ENCODE measurements around the gene KIF9. TPM values are rescaled to one million over a fixed set of nuclear protein-coding genes. Genes with fewer than 3 reads are reported as not detected.
"Not testable (repeated sequence)": the region's sequence is repeated elsewhere in the genome, so short reads cannot be mapped to it uniquely, and the experiment has no call there.

Gene KIF9
- total RNA-seq, 1 donor from 2014 or later, result 0.98 TPM

DNA sequence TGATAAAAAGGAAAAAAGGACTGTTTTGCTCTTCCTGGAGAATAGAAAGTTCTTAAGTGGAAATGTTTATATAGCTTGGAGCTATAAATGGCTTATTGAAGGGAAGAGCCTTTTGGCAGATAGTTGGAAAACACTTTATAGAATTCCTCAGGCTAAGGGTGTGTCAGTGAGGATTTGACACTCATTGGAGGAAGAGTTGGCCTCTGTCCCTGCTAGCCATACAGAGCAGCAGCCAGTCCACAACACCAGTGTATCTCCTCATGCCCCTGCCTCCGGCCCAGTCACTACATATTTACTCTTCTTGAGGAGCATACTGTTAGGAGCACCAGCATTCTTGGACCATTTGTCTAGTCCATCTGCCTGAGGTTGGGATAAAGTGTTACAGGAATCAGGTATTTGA, 36.3 kb upstream of the KIF9 start:
- TF ChIP-seq POLR2AphosphoS5 (IDR thresholded peaks at IDR 0.05; ENCODE audit: insufficient read depth in 1 of 2, low read depth in 1 of 2), result no peak
- TF ChIP-seq, protein P1, sequence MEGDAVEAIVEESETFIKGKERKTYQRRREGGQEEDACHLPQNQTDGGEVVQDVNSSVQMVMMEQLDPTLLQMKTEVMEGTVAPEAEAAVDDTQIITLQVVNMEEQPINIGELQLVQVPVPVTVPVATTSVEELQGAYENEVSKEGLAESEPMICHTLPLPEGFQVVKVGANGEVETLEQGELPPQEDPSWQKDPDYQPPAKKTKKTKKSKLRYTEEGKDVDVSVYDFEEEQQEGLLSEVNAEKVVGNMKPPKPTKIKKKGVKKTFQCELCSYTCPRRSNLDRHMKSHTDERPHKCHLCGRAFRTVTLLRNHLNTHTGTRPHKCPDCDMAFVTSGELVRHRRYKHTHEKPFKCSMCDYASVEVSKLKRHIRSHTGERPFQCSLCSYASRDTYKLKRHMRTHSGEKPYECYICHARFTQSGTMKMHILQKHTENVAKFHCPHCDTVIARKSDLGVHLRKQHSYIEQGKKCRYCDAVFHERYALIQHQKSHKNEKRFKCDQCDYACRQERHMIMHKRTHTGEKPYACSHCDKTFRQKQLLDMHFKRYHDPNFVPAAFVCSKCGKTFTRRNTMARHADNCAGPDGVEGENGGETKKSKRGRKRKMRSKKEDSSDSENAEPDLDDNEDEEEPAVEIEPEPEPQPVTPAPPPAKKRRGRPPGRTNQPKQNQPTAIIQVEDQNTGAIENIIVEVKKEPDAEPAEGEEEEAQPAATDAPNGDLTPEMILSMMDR (IDR thresholded peaks at IDR 0.05), result no peak
- TF ChIP-seq POLR2A (IDR thresholded peaks at IDR 0.05), result no peak

DNA sequence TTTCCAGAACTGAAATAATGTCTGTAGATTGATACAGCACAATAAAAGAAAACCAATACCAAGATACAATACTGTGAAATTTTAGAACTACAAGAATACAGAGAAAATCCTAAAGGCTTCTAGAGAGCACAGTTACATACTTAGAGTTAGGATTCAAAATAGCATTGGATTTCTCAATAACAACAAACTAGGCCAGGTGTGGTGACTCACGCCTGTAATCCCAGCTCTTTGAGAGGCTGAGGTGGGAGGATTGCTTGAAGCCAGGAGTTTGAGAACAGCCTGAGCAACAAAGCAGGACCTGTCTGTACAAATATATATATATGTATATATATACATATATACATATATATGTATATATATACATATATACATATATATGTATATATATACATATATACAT, 33.6 kb upstream of the KIF9 start:
- H3K27ac ChIP-seq; H3K27me3 ChIP-seq; intact Hi-C loops (cut with DNase I); H3K4me3 ChIP-seq; H3K9me3 ChIP-seq; DNase-seq (ENCODE audit: extremely low spot score in 2 of 2): not testable (repeated sequence)
- H3K4me1 ChIP-seq, result peaks cover 20% of the 10 kb centered on the region
- peaks cover 0 to 15% of the 10 kb centered on the region in 2 donors for H3K36me3 ChIP-seq

More for the DNA sequence above, 36.3 kb upstream of the KIF9 start:
- H3K4me3 ChIP-seq, result no peak overlapping the region
- no peaks in the 10 kb centered on the region for H3K9me3 ChIP-seq
- H3K4me1 ChIP-seq, result peaks cover 20% of the 10 kb centered on the region
- DNase-seq (ENCODE audit: extremely low spot score in 2 of 2), result no peak
- peaks cover 0 to 15% of the 10 kb centered on the region in 2 donors for H3K36me3 ChIP-seq
- H3K27me3 ChIP-seq, result no peaks in the 10 kb centered on the region
- H3K27ac ChIP-seq, result peak overlapping the region; percentile 3
- intact Hi-C loops (cut with DNase I), result no loop called here

DNA sequence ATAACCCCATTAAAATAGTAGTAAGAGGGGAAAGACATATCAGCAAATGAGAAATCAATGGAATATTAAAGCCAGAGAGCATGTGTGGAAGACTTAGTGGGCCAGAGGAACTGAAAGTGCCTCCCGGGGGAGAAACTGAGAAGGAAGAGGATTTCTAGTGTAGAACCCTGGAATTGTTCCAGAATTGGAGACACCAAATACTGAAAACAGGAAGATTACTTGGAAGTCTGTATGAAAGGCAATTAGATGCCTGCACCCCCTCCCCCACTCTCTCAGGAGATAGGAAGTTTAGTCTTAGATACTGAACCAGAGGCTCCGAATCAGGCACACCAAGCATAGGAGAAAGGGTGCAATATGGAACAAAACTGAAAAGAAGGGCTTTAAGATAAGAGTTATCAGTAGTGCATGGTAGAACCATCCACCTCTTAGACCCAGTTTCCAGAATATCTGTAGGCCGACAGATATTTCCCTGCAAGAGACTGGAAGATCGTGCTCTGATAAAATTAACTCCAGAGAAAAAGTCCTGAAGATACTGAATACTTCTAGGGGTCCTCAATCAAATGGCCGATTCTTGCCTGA, 32.6 kb upstream of the KIF9 start:
- Histone ChIP-seq H3K4me1 (peaks cover 20% of the 10 kb centered on the region), H3K9me3 (no peaks in the 10 kb centered on the region), H3K27ac (no peak overlapping the region), H3K4me3 (no peak overlapping the region), H3K27me3 (no peaks in the 10 kb centered on the region), H3K36me3 (peaks cover 0 to 7% of the 10 kb centered on the region in 2 donors)
- intact Hi-C loops (cut with DNase I), result no loop called here
- TF ChIP-seq POLR2AphosphoS5 (IDR thresholded peaks at IDR 0.05; ENCODE audit: insufficient read depth in 1 of 2, low read depth in 1 of 2) (no peak), POLR2A (IDR thresholded peaks at IDR 0.05) (no peak)
- TF ChIP-seq, protein P1 (IDR thresholded peaks at IDR 0.05), result no peak
- DNase-seq (ENCODE audit: extremely low spot score in 2 of 2), result no peak

DNA sequence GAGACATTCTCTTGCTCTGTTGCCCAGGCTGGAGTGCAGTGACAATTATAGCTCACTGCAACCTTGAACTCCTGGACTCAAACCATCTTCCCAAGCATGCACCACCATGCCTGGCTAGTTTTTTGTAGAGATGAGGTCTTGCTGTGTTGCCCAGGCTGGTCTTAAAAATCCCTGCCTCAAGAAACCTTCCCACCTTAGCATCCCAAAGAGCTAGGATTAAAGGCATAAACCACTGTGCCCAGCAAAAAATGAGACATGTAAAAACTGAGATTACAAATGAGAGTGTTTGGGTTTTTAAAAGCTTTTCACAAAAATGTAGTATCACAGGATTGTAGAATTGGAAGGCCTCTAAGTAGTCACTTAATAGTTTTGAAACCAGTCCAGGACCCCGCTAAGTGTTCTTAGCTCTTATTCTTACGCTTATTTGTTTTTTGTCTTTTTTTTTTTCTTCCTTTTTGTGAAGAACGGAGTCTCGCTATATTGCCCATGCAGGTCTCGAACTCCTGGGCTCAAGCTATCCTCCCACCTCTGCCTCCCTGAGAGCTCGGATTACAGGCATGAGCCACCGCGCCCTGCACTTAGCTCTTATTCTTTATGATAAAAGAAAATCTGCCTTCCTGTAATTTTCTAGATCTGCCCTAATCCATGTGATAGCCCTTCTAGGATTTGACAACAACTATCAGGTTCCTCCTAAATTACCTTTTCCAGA, 31.6 kb upstream of the KIF9 start:
- H3K27ac ChIP-seq, result no peak overlapping the region
- intact Hi-C loops (cut with DNase I), result no loop called here
- no peaks in the 10 kb centered on the region for H3K36me3 ChIP-seq
- H3K4me3 ChIP-seq, result no peak overlapping the region
- H3K27me3 ChIP-seq, result no peaks in the 10 kb centered on the region
- DNase-seq (ENCODE audit: extremely low spot score in 2 of 2), result no peak
- H3K9me3 ChIP-seq, result no peaks in the 10 kb centered on the region
- peaks cover 16% of the 10 kb centered on the region for H3K4me1 ChIP-seq
- TF ChIP-seq POLR2A (IDR thresholded peaks at IDR 0.05), result no peak

DNA sequence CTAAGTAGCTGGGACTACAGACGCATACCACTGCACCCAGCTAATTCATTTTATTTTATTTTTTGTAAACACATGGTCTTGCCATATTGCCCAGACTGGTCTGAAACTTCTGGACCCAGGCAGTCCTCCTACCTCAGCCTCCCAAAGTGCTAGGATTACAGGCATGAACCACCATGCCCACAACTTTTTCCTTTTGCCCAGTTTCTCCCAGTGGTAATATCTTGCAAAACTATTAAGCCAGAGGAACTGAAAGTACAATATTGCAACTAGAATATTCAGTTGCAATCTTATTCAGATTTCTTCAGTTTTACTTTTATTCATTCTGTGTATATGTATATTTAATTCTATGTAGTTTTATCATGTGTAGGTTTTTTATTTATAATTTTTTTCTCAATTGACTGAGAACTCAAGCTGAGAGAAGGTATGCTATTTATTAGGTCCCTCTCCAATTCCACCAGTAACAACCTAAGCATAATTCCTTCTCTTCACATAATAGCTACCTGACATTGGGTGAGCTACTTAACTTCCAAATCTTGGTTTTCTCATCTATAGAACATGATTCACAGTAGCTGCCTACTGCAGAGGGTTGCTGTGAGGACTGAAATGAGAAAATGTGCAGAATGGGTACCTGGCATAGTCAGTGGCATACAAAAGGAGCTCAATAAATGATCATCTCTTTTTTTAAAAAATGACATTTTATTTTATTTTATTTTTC, 30.9 kb upstream of the KIF9 start:
- no peaks in the 10 kb centered on the region for H3K9me3 ChIP-seq
- DNase-seq (ENCODE audit: extremely low spot score in 2 of 2), result no peak
- H3K4me1 ChIP-seq, result peaks cover 8% of the 10 kb centered on the region
- H3K4me3 ChIP-seq, result no peak overlapping the region
- TF ChIP-seq POLR2A (IDR thresholded peaks at IDR 0.05), result no peak
- TF ChIP-seq, protein P1 (IDR thresholded peaks at IDR 0.05), result no peak
- TF ChIP-seq POLR2AphosphoS5 (IDR thresholded peaks at IDR 0.05; ENCODE audit: insufficient read depth in 1 of 2, low read depth in 1 of 2), result no peak
- intact Hi-C loops (cut with DNase I), result no loop called here
- no peaks in the 10 kb centered on the region for H3K27me3 ChIP-seq
- no peaks in the 10 kb centered on the region for H3K36me3 ChIP-seq
- H3K27ac ChIP-seq, result no peak overlapping the region

DNA sequence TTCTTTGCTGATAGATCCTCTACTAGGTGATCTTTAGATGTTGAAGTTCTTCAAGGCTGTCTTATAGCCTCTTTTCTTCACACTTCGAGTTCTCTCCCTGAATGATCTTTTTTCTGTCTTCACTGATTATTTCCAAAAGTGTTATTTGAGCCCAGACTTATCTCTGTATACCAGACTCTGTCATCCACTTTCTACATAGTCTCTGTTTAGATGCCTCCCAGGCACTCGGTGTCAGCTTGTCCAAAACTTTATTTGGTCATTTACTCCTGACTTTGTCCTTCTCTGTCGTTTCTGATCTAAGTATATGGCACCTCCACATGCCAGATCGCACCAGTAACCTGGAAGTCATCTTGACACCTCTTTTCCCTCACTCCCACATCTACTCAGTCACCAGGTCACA, 27.8 kb upstream of the KIF9 start:
- TF ChIP-seq POLR2AphosphoS5 (IDR thresholded peaks at IDR 0.05; ENCODE audit: insufficient read depth in 1 of 2, low read depth in 1 of 2) (no peak), POLR2A (IDR thresholded peaks at IDR 0.05) (no peak)
- TF ChIP-seq, protein P1 (IDR thresholded peaks at IDR 0.05), result no peak
- H3K4me3 ChIP-seq, result no peak overlapping the region
- intact Hi-C loops (cut with DNase I), result no loop called here
- H3K9me3 ChIP-seq, result no peaks in the 10 kb centered on the region
- DNase-seq (ENCODE audit: extremely low spot score in 2 of 2), result no peak
- no peak overlapping the region for H3K27ac ChIP-seq
- no peaks in the 10 kb centered on the region for H3K27me3 ChIP-seq
- no peaks in the 10 kb centered on the region for H3K4me1 ChIP-seq
- no peaks in the 10 kb centered on the region for H3K36me3 ChIP-seq

DNA sequence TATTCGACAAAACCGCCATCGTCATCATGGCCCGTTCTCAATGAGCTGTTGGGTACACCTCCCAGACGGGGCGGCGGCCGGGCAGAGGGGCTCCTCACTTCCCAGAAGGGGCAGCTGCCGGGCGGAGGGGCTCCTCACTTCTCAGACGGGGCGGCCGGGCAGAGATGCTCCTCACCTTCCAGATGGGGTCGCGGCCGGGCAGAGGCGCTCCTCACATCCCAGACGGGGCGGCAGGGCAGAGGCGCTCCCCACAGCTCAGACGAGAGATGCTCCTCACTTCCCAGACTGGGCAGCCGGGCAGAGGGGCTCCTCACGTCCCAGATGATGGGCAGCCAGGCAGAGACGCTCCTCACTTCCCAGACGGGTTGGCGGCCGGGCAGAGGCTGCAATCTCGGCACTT, 26.6 kb upstream of the KIF9 start:
- H3K27me3 ChIP-seq; H3K36me3 ChIP-seq; intact Hi-C loops (cut with DNase I); H3K4me1 ChIP-seq; H3K27ac ChIP-seq; H3K4me3 ChIP-seq; H3K9me3 ChIP-seq: not testable (repeated sequence)
- DNase-seq (ENCODE audit: extremely low spot score in 2 of 2), result peak in 1 of 2 donors; percentile 10

All from vagina (tissue), 2 donors.